OCI-LY3 (cell line): Measurements from ENCODE around the gene ZNF25.
"Not testable (repeated sequence)": the region's sequence is repeated elsewhere in the genome, so short reads cannot be mapped to it uniquely, and the experiment has no call there.

Source experiments
- H2AFZ ChIP-seq: fragments of 200-600, 300-600 bp; shearing (Covaris generic); 2 replicates; pipeline ENCODE4 v1.6.0; 2014; ENCODE audit warnings: antibody characterized with exemption, low read depth, low read length
- H3K27ac ChIP-seq: fragments of 200-600, 300-600 bp; sonication (generic); 2 replicates; pipeline ENCODE4 v1.5.1; 2014; ENCODE audit warnings: mild to moderate bottlenecking, low read length, moderate library complexity, mixed read lengths
- H3K27me3 ChIP-seq: fragments of 200-600, 300-600 bp; sonication (generic); 2 replicates; pipeline ENCODE4 v1.6.1; 2014; ENCODE audit warnings: low read depth, low read length, mixed read lengths
- H3K36me3 ChIP-seq: fragments of 200-600, 300-600 bp; sonication (generic); replicated peaks from 2 replicates; pipeline ENCODE3; 2014; ENCODE audit warnings: low read depth, low read length, mixed read lengths
- H3K4me1 ChIP-seq: fragments of 300-600, 200-600 bp; sonication (generic); 2 replicates; pipeline ENCODE4 v1.6.1; 2014; ENCODE audit warnings: low read length, mixed read lengths
- H3K4me2 ChIP-seq: fragments of 200-600, 300-600 bp; sonication (generic); 2 replicates; pipeline ENCODE4 v1.6.1; 2014; ENCODE audit warnings: low read length, mixed read lengths
- H3K4me3 ChIP-seq: fragments of 300-600, 200-600 bp; sonication (generic); 2 replicates; pipeline ENCODE4 v1.5.1; 2014; ENCODE audit warnings: antibody characterized with exemption, mild to moderate bottlenecking, low read length, moderate library complexity
- H3K79me2 ChIP-seq: fragments of 300-600, 200-600 bp; shearing (Covaris generic); 2 replicates; pipeline ENCODE4 v1.6.1; 2014; ENCODE audit warnings: mild to moderate bottlenecking, low read length, mixed read lengths
- H3K9ac ChIP-seq: fragments of 300-600, 200-600 bp; shearing (Covaris generic); 2 replicates; pipeline ENCODE4 v1.6.0; 2014; ENCODE audit warnings: mild to moderate bottlenecking, low read length, moderate library complexity
- H3K9me3 ChIP-seq: fragments of 200-600, 300-600 bp; shearing (Covaris generic); 2 replicates; pipeline ENCODE4 v1.6.1; 2014; ENCODE audit warnings: low read length, mixed read lengths; ENCODE audit not compliant: insufficient read depth
- H4K20me1 ChIP-seq: fragments of 200-600, 300-600 bp; sonication (generic); 2 replicates; pipeline ENCODE4 v1.6.1; 2016; ENCODE audit warnings: low read length, mixed read lengths; ENCODE audit not compliant: insufficient read depth
- EZH2phosphoT487 ChIP-seq: fragments of 200-600 bp; shearing (Covaris generic); IDR thresholded peaks from 2 replicates; pipeline ENCODE4 v1.6.1; 2018; ENCODE audit warnings: antibody characterized with exemption, mixed run types, low read depth
- TF ChIP-seq, protein P1 (sequence below): fragments of 200-600, 300-600 bp; sonication (generic); IDR thresholded peaks from 2 replicates; pipeline ENCODE4 v1.5.1; 2014; ENCODE audit warnings: antibody characterized with exemption, low read length, low read depth

Gene ZNF25

DNA sequence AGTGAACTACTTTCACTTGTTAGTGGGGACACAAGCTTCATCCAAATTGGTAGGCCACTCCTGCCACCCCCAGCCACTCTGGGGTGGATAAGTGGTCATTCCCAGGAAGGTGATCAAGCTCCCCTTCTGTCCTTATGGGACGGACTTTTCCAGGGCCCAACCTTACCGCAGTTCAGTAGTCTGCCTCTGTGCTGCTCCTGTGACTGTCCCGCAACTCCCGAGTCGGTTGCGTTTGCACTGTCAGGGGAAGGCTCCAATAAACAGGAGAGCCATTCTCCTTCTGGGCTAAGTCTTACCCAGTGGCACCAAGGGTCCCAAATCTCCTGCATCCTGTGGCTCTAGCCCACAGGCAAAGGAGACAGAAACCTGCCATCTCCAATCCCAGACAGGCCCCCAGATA lies 26.6 kb upstream of the ZNF25 start:
- Histone ChIP-seq H3K4me1 (no peaks in the 10 kb centered on the region), H3K9me3 (no peaks in the 10 kb centered on the region), H3K4me3 (no peak overlapping the region), H3K4me2 (no peak overlapping the region), H3K27ac (no peak overlapping the region), H3K36me3 (no peaks in the 10 kb centered on the region), H2AFZ (no peak overlapping the region), H3K9ac (no peak overlapping the region), H3K79me2 (no peaks in the 10 kb centered on the region), H4K20me1 (no peaks in the 10 kb centered on the region), H3K27me3 (no peaks in the 10 kb centered on the region)
- TF ChIP-seq EZH2phosphoT487 = no peak
- TF ChIP-seq, protein P1, sequence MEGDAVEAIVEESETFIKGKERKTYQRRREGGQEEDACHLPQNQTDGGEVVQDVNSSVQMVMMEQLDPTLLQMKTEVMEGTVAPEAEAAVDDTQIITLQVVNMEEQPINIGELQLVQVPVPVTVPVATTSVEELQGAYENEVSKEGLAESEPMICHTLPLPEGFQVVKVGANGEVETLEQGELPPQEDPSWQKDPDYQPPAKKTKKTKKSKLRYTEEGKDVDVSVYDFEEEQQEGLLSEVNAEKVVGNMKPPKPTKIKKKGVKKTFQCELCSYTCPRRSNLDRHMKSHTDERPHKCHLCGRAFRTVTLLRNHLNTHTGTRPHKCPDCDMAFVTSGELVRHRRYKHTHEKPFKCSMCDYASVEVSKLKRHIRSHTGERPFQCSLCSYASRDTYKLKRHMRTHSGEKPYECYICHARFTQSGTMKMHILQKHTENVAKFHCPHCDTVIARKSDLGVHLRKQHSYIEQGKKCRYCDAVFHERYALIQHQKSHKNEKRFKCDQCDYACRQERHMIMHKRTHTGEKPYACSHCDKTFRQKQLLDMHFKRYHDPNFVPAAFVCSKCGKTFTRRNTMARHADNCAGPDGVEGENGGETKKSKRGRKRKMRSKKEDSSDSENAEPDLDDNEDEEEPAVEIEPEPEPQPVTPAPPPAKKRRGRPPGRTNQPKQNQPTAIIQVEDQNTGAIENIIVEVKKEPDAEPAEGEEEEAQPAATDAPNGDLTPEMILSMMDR = no peak

DNA sequence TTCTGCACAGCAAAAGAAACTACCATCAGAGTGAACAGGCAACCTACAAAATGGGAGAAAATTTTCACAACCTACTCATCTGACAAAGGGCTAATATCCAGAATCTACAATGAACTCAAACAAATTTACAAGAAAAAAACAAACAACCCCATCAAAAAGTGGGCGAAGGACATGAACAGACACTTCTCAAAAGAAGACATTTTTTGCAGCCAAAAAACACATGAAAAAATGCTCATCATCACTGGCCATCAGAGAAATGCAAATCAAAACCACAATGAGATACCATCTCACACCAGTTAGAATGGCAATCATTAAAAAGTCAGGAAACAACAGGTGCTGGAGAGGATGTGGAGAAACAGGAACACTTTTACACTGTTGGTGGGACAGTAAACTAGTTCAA lies 24.0 kb upstream of the ZNF25 start:
- H3K27ac ChIP-seq = not testable (repeated sequence)

DNA sequence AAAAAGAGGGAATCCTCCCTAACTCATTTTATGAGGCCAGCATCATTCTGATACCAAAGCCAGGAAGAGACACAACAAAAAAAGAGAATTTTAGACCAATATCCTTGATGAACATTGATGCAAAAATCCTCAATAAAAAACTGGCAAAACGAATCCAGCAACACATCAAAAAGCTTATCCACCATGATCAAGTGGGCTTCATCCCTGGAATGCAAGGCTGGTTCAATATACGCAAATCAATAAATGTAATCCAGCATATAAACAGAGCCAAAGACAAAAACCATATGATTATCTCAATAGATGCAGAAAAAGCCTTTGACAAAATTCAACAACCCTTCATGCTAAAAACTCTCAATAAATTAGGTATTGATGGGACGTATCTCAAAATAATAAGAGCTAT lies 22.5 kb upstream of the ZNF25 start:
- not testable (repeated sequence) for H3K27me3 ChIP-seq, H3K27ac ChIP-seq, H3K4me1 ChIP-seq, H3K36me3 ChIP-seq, H3K4me2 ChIP-seq, H2AFZ ChIP-seq, H3K79me2 ChIP-seq, H3K9me3 ChIP-seq, H4K20me1 ChIP-seq, H3K9ac ChIP-seq, H3K4me3 ChIP-seq

More for the DNA sequence above, 24.0 kb upstream of the ZNF25 start:
- not testable (repeated sequence) for H3K4me1 ChIP-seq, H3K79me2 ChIP-seq, H3K27me3 ChIP-seq, H3K9me3 ChIP-seq, H3K9ac ChIP-seq, H3K36me3 ChIP-seq, H3K4me3 ChIP-seq, H4K20me1 ChIP-seq, H3K4me2 ChIP-seq, H2AFZ ChIP-seq

DNA sequence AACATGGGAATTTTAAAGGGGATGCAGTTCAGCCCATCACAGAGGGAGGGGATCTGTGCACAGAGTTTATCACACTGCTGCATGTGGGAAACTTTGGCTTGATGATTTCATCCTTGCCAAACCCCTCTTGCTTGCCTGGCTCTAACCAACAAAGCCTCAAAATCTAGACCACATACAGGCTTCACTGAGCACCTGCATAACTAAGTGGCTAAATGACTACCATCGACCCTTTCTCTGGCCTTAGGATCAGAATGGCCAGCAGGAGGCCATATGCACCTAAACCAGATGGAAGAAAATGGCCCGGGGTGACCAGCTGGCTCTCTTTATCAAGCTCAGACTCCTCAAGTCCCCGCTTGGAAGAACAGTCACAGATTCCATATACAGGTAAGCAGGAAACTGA lies 15.6 kb upstream of the ZNF25 start:
- TF ChIP-seq, protein P1 = no peak
- no peak for TF ChIP-seq EZH2phosphoT487
- H3K27ac ChIP-seq = no peak overlapping the region
- no peaks in the 10 kb centered on the region for H3K79me2 ChIP-seq
- no peaks in the 10 kb centered on the region for H4K20me1 ChIP-seq
- no peak overlapping the region for H3K4me2 ChIP-seq
- H3K36me3 ChIP-seq = no peaks in the 10 kb centered on the region
- H2AFZ ChIP-seq = no peak overlapping the region
- H3K27me3 ChIP-seq = no peaks in the 10 kb centered on the region
- H3K9me3 ChIP-seq = no peaks in the 10 kb centered on the region
- no peak overlapping the region for H3K4me3 ChIP-seq
- no peaks in the 10 kb centered on the region for H3K4me1 ChIP-seq
- H3K9ac ChIP-seq = no peak overlapping the region

DNA sequence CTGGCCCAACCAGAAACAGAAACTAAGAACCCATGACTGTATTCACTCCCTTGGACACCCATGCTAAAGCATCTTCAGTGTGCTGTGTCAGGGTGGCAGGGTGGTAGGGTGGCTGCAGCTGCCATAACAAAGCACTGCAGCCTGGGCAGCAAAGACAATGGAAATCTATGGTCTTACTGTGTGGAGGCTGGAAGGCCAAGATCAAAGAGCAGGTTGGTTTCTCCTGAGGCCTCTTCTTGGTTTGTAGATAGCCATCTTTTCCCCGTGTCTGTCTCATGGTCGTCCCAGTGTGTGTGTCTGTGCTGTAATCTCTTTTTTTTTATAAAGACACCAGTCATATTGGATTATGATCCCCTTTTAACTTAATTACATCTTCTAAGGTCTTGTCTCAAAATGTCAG lies 15.2 kb upstream of the ZNF25 start:
- no peak overlapping the region for H3K4me2 ChIP-seq
- H3K4me1 ChIP-seq = no peaks in the 10 kb centered on the region
- no peaks in the 10 kb centered on the region for H3K9me3 ChIP-seq
- H4K20me1 ChIP-seq = no peaks in the 10 kb centered on the region
- no peak overlapping the region for H3K9ac ChIP-seq
- H2AFZ ChIP-seq = no peak overlapping the region
- H3K79me2 ChIP-seq = no peaks in the 10 kb centered on the region
- H3K4me3 ChIP-seq = no peak overlapping the region
- H3K27ac ChIP-seq = no peak overlapping the region
- H3K36me3 ChIP-seq = no peaks in the 10 kb centered on the region
- H3K27me3 ChIP-seq = no peaks in the 10 kb centered on the region
- TF ChIP-seq, protein P1 = no peak
- TF ChIP-seq EZH2phosphoT487 = no peak
